HepG2 (cell line): Measurements from ENCODE around the gene TUT1. TPM values are rescaled to one million over a fixed set of nuclear protein-coding genes. Genes with fewer than 3 reads are reported as not detected.

Experiments
- ATAC-seq: fragments of 200-7000 bp; cut with Tn5 transposase; 3 replicates; pipeline ENCODE4 v1.9.1; 2020; ENCODE audit warnings: mild to moderate bottlenecking, moderate library complexity
- BruUV-seq: library from RNA; stranded (reverse); fragments of 400-500 nt; replicated peaks from 2 replicates; lab custom pipeline; 2021; lab: Mats Ljungman, UMichigan
- CTCF ChIA-PET: fragments of 300-600 bp; formaldehyde crosslinking; extraction: SDS; loops from one replicate; lab custom pipeline; 2021; ENCODE audit warnings: low total read pairs, inconsistent platforms, low intra/inter-chr PET ratio; lab: Yijun Ruan, JAX
- POLR2A ChIA-PET: fragments of 350-600 bp; sonication (Branson Sonifier 250); formaldehyde crosslinking; loops from one replicate; lab custom pipeline; 2020; ENCODE audit warnings: antibody characterized with exemption, inconsistent platforms; lab: Yijun Ruan, JAX
- DNase-seq: peaks from one replicate; pipeline ENCODE4 v3.0.0-alpha.2; 2015; ENCODE audit warnings: low spot score
- FAIRE-seq: peaks from 3 replicates; lab custom pipeline; 2011; peaks lifted over from hg19 to GRCh38; lab: Jason Lieb, UNC
- H2AFZ ChIP-seq: one replicate; pipeline ENCODE4 v1.6.1; 2011; ENCODE audit warnings: low read length, inconsistent platforms
- H3K27ac ChIP-seq: fragments of 300-600 bp; 3 replicates; pipeline ENCODE4 v1.8.0; 2011; ENCODE audit warnings: mixed run types, mild to moderate bottlenecking, mixed read lengths, low read length, inconsistent platforms; ENCODE audit not compliant: insufficient read depth; ENCODE audit errors: extremely low read length
- H3K27me3 ChIP-seq, 2 experiments: fragments of 200-600 bp in 1 of 2; 2 replicates in 1 of 2; 3 replicates in 1 of 2; pipeline versions ENCODE4 v1.6.0 to v1.8.0; 2011; ENCODE audit warnings: low read length in 2 of 2, mild to moderate bottlenecking in 2 of 2, moderate library complexity in 2 of 2, inconsistent platforms in 1 of 2; ENCODE audit not compliant: insufficient read depth in 2 of 2, control insufficient read depth in 1 of 2
- H3K36me3 ChIP-seq, 2 experiments: fragments of 200-600 bp in 1 of 2; replicated peaks in 1 of 2; 2 replicates in 1 of 2; 3 replicates in 1 of 2; pipeline versions ENCODE4 v1.5.1 to v1.8.0; 2011; ENCODE audit warnings: low read length in 2 of 2, inconsistent platforms in 1 of 2; ENCODE audit not compliant: insufficient read depth in 2 of 2, control insufficient read depth in 1 of 2
- H3K4me1 ChIP-seq: 2 replicates; pipeline ENCODE4 v1.5.1; 2012; ENCODE audit warnings: low read length, inconsistent platforms; ENCODE audit not compliant: insufficient read depth
- H3K4me2 ChIP-seq: 2 replicates; pipeline ENCODE4 v1.6.0; 2011; ENCODE audit warnings: low read depth, low read length, inconsistent platforms
- H3K4me3 ChIP-seq, 3 experiments: fragments of 200-600 bp in 1 of 3; sonication (generic), shearing (Covaris generic) in 1 of 3; replicated peaks in 1 of 3; 2 replicates each; pipeline ENCODE4 v1.5.1; 2011 to 2016; ENCODE audit warnings: low read length in 3 of 3, inconsistent platforms in 2 of 3, low read depth in 2 of 3, mild to moderate bottlenecking in 2 of 3, control low read depth in 1 of 3, mixed read lengths in 1 of 3; ENCODE audit not compliant: insufficient read depth in 1 of 3
- H3K79me2 ChIP-seq: one replicate; pipeline ENCODE4 v1.6.1; 2011; ENCODE audit warnings: low read length, inconsistent platforms; ENCODE audit not compliant: insufficient read depth
- H3K9ac ChIP-seq: 2 replicates; pipeline ENCODE4 v1.6.0; 2011; ENCODE audit warnings: mild to moderate bottlenecking, low read depth, low read length, inconsistent platforms; ENCODE audit not compliant: insufficient read depth
- H3K9me3 ChIP-seq: 2 replicates; pipeline ENCODE4 v1.5.1; 2012; ENCODE audit warnings: mild to moderate bottlenecking, low read length
- H4K20me1 ChIP-seq: 2 replicates; pipeline ENCODE4 v1.6.0; 2011; ENCODE audit warnings: inconsistent platforms, mild to moderate bottlenecking, low read length, moderate library complexity; ENCODE audit not compliant: insufficient read depth
- ARID2 ChIP-seq: sonication (generic); formaldehyde crosslinking; IDR thresholded peaks from 2 replicates; pipeline ENCODE4 v1.8.1; 2022; ENCODE audit warnings: mild to moderate bottlenecking, missing genetic modification reagents, borderline replicate concordance
- BCL6 ChIP-seq: IDR thresholded peaks from 2 replicates; pipeline ENCODE4 v1.6.1; 2016; ENCODE audit warnings: missing genetic modification reagents, missing compliant biosample characterization
- KDM2A ChIP-seq: sonication (generic); formaldehyde crosslinking; IDR thresholded peaks from 2 replicates; pipeline ENCODE4 v1.4.0; 2020; ENCODE audit warnings: low read depth, missing genetic modification reagents, borderline replicate concordance
- NCOR1 ChIP-seq: fragments of 200-600 bp; sonication (generic); IDR thresholded peaks from 2 replicates; pipeline ENCODE4 v1.7.0; 2017; ENCODE audit warnings: antibody characterized with exemption, low read length, borderline replicate concordance
- RXRA ChIP-seq: sonication (generic); formaldehyde crosslinking; IDR thresholded peaks from 2 replicates; pipeline ENCODE4 v1.5.1; 2020; ENCODE audit warnings: missing genetic modification reagents
- SUZ12 ChIP-seq: fragments of 150-350 bp; IDR thresholded peaks from 2 replicates; pipeline ENCODE4 v1.6.1; 2014; ENCODE audit warnings: low read depth, low read length
- TMF1 ChIP-seq: sonication (generic); formaldehyde crosslinking; IDR thresholded peaks from 2 replicates; pipeline ENCODE4 v1.8.1; 2022; ENCODE audit warnings: low read depth, missing genetic modification reagents
- XRCC5 ChIP-seq: fragments of 200-400 bp; formaldehyde crosslinking; optimal IDR thresholded peaks from 2 replicates; pipeline ENCODE3; 2017; ENCODE audit warnings: mild to moderate bottlenecking, low read length
- ZNF567 ChIP-seq: sonication (generic); formaldehyde crosslinking; IDR thresholded peaks from 2 replicates; pipeline ENCODE4 v1.8.1; 2023; ENCODE audit warnings: mild to moderate bottlenecking, missing genetic modification reagents, borderline replicate concordance
- ZNF589 ChIP-seq: sonication (generic); formaldehyde crosslinking; conservative IDR thresholded peaks from 2 replicates; pipeline ENCODE4 v1.8.0; 2022; ENCODE audit warnings: mild to moderate bottlenecking, moderate library complexity, missing genetic modification reagents
- ZNF629 ChIP-seq: sonication (generic); formaldehyde crosslinking; conservative IDR thresholded peaks from 2 replicates; pipeline ENCODE4 v1.5.0; 2020; ENCODE audit warnings: missing genetic modification reagents
- ZNF773 ChIP-seq: sonication (generic); formaldehyde crosslinking; IDR thresholded peaks from 2 replicates; pipeline ENCODE4 v1.4.0; 2020; ENCODE audit warnings: missing genetic modification reagents, borderline replicate concordance
- ZNF788 ChIP-seq: sonication (generic); formaldehyde crosslinking; IDR thresholded peaks from 2 replicates; pipeline ENCODE4 v1.5.0; 2020; ENCODE audit warnings: mild to moderate bottlenecking, missing genetic modification reagents, borderline replicate concordance
- WGBS: methylation state at CpG from one replicate; pipeline ENCODE4 v1.1.6; 2017; ENCODE audit warnings: low lambda C conversion rate; 5-methylcytosine and 5-hydroxymethylcytosine counted together
- in situ Hi-C: cut with HindIII; loops from 2 replicates; pipeline ENCODE4 v1.10.0; 2017; ENCODE audit warnings: low pct_unique_long_range_greater_than_20kb; ENCODE audit not compliant: extremely low pct_ligation_motif_present
- intact Hi-C: fragments of 100-400 bp; cut with micrococcal nuclease; formaldehyde crosslinking; loops from one replicate; pipeline ENCODE4 v1.10.0; 2022; ENCODE audit not compliant: unreplicated experiment
- polyA plus RNA-seq, 8 experiments: library from polyadenylated mRNA; depleted of rRNA in 3 of 8; stranded (reverse) in 7 of 8; unstranded in 1 of 8; fragments of >200 nt; fragmentation: Illumina TruSeq in 4 of 8; extraction: Trizol in 4 of 8; gene quantifications; 2 replicates each; pipeline versions ENCODE4 v1.2.1 to v1.2.3, GENCODE V29; 2011 to 2016; ENCODE audit warnings: low read depth in 4 of 8, missing spikeins in 1 of 8, mixed read lengths in 1 of 8; ENCODE audit not compliant: insufficient read depth in 1 of 8
- total RNA-seq, 5 experiments: library from RNA; depleted of rRNA; stranded (reverse); fragments of >200 nt; fragmentation: Illumina TruSeq; extraction: Trizol; gene quantifications; 2 replicates each; pipeline ENCODE4 v1.2.3, GENCODE V29; 2016; ENCODE audit warnings: low read depth in 1 of 5
- TF ChIP-seq, protein P1 (sequence below): sonication (generic); formaldehyde crosslinking; IDR thresholded peaks from 2 replicates; pipeline ENCODE4 v1.4.0; 2020; ENCODE audit warnings: missing genetic modification reagents
- TF ChIP-seq, protein P2 (sequence below): sonication (generic); formaldehyde crosslinking; IDR thresholded peaks from 2 replicates; pipeline ENCODE4 v1.4.0; 2020; ENCODE audit warnings: mild to moderate bottlenecking, missing genetic modification reagents
- TF ChIP-seq, protein P3 (sequence below): sonication (generic); formaldehyde crosslinking; IDR thresholded peaks from 2 replicates; pipeline ENCODE4 v1.8.0; 2022; ENCODE audit warnings: mild to moderate bottlenecking, missing genetic modification reagents; ENCODE audit not compliant: insufficient replicate concordance
- TF ChIP-seq, protein P4 (sequence below): sonication (generic); formaldehyde crosslinking; IDR thresholded peaks from 2 replicates; pipeline ENCODE4 v1.8.0; 2022; ENCODE audit warnings: missing genetic modification reagents, mild to moderate bottlenecking, borderline replicate concordance

Gene TUT1
- total and polyA plus RNA-seq, 2 of the 13 experiments (the other 11 are each of a cell fraction or from before 2014, with no cell fraction given) = 9.7 to 14.3 TPM

DNA sequence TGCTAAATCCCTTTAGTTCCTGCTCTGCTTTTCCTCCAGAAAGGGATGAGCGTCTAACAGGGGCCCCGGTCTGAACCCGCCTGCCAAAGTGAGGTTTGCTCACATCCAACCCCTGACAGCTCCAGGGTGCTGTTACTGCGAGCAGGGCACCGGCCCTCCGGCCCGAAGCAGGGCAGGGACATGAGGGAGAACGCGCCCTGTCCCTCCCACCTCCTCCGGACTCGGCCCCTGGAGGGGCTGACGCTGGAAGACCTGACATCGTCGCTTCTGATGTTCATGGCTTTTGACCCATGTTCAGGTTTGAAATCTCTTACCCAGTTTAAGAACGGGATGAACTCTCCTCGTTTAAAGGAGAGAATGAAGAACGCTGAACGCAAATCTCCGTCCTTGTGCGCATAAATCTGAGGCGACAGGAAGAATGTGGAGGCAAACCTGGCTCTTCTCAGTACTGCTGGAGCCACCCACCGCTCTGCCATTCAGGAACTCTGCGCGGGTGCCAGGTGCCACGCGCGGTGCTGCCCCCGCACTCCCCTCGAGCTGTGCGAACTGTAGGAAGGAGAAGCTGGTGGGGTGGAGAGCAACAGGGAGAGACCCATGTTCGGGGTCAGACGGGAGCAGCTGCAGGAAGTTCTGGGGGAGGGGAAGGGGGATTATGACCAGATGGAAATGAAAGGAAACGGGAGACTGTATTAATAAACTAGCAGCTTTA, 16.8 kb downstream of the TUT1 start:
- WGBS = 21% methylated on average over 22 of the region's 33 CpGs
- no peak overlapping the region for H2AFZ ChIP-seq
- no peak for DNase-seq
- no peaks in the 10 kb centered on the region; a peak in 1 of 5 replicates for H3K27me3 ChIP-seq
- peak; percentile 18 for FAIRE-seq
- peak overlapping the region; percentile 89 for H3K4me2 ChIP-seq
- ChIA-PET CTCF (no interaction called here), POLR2A (interaction anchor here (0.6 to 5.0 kb wide), 47 partner anchors 8 to 267 kb away, joined by 3 to 160 read pairs (median 6); partner anchors contain the start of genes AHNAK, B3GAT3, C11orf98 and CSKMT)
- peaks cover 60% of the 10 kb centered on the region for H3K79me2 ChIP-seq
- intact Hi-C loops (no loop called here), in situ Hi-C loops (no loop called here)
- H3K9me3 ChIP-seq = no peaks in the 10 kb centered on the region
- BruUV-seq = TSS peak; percentile 84
- H3K36me3 ChIP-seq = peaks cover 16 to 58% of the 10 kb centered on the region in 2 experiments
- ATAC-seq = peak; percentile 27
- H3K4me1 ChIP-seq = peaks cover 56% of the 10 kb centered on the region
- H3K27ac ChIP-seq = peak overlapping the region; percentile 85
- H3K4me3 ChIP-seq = peak overlapping the region; percentile 74 to 83 (median 77)
- H3K9ac ChIP-seq = peak overlapping the region; percentile 98
- H4K20me1 ChIP-seq = peaks cover 8% of the 10 kb centered on the region; the same call in 1 of the 2 replicates
- no peak for TF ChIP-seq ZNF589 (CRISPR knock-in tag)
- TF ChIP-seq TMF1 (CRISPR knock-in tag) = peak; percentile 64; the same call in 1 of the 2 replicates
- TF ChIP-seq, protein P1, sequence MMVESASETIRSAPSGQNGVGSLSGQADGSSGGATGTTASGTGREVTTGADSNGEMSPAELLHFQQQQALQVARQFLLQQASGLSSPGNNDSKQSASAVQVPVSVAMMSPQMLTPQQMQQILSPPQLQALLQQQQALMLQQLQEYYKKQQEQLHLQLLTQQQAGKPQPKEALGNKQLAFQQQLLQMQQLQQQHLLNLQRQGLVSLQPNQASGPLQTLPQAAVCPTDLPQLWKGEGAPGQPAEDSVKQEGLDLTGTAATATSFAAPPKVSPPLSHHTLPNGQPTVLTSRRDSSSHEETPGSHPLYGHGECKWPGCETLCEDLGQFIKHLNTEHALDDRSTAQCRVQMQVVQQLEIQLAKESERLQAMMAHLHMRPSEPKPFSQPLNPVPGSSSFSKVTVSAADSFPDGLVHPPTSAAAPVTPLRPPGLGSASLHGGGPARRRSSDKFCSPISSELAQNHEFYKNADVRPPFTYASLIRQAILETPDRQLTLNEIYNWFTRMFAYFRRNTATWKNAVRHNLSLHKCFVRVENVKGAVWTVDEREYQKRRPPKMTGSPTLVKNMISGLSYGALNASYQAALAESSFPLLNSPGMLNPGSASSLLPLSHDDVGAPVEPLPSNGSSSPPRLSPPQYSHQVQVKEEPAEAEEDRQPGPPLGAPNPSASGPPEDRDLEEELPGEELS (CRISPR knock-in tag) = 0 out of 2 replicates have a peak, but pooled peaks have one; percentile 5
- 0 out of 2 replicates have a peak, but pooled peaks have one; percentile 16 for TF ChIP-seq RXRA
- peak; percentile 72; the same call in 1 of the 2 replicates for TF ChIP-seq ARID2 (CRISPR knock-in tag)
- peak; percentile 93 for TF ChIP-seq KDM2A (CRISPR knock-in tag)
- TF ChIP-seq, protein P2, sequence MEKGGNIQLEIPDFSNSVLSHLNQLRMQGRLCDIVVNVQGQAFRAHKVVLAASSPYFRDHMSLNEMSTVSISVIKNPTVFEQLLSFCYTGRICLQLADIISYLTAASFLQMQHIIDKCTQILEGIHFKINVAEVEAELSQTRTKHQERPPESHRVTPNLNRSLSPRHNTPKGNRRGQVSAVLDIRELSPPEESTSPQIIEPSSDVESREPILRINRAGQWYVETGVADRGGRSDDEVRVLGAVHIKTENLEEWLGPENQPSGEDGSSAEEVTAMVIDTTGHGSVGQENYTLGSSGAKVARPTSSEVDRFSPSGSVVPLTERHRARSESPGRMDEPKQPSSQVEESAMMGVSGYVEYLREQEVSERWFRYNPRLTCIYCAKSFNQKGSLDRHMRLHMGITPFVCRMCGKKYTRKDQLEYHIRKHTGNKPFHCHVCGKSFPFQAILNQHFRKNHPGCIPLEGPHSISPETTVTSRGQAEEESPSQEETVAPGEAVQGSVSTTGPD = no peak
- TF ChIP-seq, protein P3, sequence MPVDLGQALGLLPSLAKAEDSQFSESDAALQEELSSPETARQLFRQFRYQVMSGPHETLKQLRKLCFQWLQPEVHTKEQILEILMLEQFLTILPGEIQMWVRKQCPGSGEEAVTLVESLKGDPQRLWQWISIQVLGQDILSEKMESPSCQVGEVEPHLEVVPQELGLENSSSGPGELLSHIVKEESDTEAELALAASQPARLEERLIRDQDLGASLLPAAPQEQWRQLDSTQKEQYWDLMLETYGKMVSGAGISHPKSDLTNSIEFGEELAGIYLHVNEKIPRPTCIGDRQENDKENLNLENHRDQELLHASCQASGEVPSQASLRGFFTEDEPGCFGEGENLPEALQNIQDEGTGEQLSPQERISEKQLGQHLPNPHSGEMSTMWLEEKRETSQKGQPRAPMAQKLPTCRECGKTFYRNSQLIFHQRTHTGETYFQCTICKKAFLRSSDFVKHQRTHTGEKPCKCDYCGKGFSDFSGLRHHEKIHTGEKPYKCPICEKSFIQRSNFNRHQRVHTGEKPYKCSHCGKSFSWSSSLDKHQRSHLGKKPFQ = peak; percentile 49
- TF ChIP-seq NCOR1 = no peak
- TF ChIP-seq SUZ12 = no peak
- TF ChIP-seq, protein P4, sequence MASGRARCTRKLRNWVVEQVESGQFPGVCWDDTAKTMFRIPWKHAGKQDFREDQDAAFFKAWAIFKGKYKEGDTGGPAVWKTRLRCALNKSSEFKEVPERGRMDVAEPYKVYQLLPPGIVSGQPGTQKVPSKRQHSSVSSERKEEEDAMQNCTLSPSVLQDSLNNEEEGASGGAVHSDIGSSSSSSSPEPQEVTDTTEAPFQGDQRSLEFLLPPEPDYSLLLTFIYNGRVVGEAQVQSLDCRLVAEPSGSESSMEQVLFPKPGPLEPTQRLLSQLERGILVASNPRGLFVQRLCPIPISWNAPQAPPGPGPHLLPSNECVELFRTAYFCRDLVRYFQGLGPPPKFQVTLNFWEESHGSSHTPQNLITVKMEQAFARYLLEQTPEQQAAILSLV (CRISPR knock-in tag) = 0 out of 2 replicates have a peak, but pooled peaks have one; percentile 65
- 0 out of 2 replicates have a peak, but pooled peaks have one; percentile 5 for TF ChIP-seq BCL6 (CRISPR knock-in tag)
- 0 out of 2 replicates have a peak, but pooled peaks have one; percentile 22 for TF ChIP-seq ZNF773 (CRISPR knock-in tag)
- TF ChIP-seq XRCC5 = no peak
- 0 out of 2 replicates have a peak, but pooled peaks have one; percentile 82 for TF ChIP-seq ZNF567
- no peak for TF ChIP-seq ZNF629
- peak; percentile 76; the same call in 1 of the 2 replicates for TF ChIP-seq ZNF788
